Fibroblast of villous mesenchyme (primary cell): ENCODE measurements around the gene OR2A7. TPM values are rescaled to one million over a fixed set of nuclear protein-coding genes. Genes with fewer than 3 reads are reported as not detected.
"Not testable (repeated sequence)": the region's sequence is repeated elsewhere in the genome, so short reads cannot be mapped to it uniquely, and the experiment has no call there.

Experiments
- DNase-seq: peaks from one replicate; pipeline ENCODE4 v3.0.0-alpha.2; 2010; ENCODE audit warnings: low read depth
- H3K4me3 ChIP-seq: 2 replicates; pipeline ENCODE4 v1.5.1; 2011; ENCODE audit warnings: low read depth, mild to moderate bottlenecking, low read length
- total RNA-seq: library from RNA; depleted of rRNA; stranded (reverse); fragments of >200 nt; gene quantifications from 2 replicates; pipeline ENCODE4 v1.2.3, GENCODE V29; 2012
- TF ChIP-seq, protein P1 (sequence below): IDR thresholded peaks from 2 replicates; pipeline ENCODE4 v1.5.1; 2012; ENCODE audit warnings: low read depth, mild to moderate bottlenecking, low read length; ENCODE audit not compliant: insufficient read depth

Gene OR2A7
- total RNA-seq, 1 donor, result under 0.01 TPM

DNA sequence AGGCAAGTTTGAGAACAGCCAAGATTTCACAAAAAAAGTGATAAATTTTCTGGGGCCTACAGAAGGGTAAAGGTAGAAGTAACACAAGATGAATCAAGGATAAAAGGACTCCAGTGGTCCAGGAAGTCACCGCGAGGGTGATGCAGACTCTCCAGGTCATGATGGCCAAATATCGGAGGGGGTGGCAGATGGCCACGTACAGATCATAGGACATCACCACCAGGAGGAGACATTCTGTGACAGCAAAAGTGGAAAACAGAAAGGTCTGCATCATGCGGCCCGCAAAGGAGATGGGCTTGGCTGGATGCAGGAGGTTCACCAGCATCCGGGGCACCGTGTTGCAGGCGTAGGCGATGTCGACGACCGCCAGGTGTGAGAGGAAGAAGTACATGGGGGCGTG, 5.5 kb downstream of the OR2A7 start:
- not testable (repeated sequence) for DNase-seq

DNA sequence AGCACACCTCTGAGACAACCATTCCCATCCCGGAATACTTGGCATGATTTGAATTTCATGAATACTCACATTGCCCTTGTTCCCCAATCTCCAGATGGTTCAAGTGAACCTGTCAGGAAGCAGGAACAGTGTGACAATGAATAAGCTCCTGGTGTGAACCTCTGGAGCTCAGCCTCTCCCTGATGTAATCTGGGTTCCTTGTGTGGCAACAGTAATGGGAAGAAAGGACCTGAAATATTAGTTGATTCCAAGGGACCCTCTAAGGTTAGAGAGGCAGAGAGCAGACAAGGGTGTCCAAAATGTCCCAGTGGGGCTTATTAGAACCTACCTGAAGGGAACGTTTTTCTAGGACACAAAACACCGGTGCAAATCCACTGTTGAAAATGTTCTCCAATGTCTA, 8.5 kb downstream of the OR2A7 start:
- TF ChIP-seq, protein P1, sequence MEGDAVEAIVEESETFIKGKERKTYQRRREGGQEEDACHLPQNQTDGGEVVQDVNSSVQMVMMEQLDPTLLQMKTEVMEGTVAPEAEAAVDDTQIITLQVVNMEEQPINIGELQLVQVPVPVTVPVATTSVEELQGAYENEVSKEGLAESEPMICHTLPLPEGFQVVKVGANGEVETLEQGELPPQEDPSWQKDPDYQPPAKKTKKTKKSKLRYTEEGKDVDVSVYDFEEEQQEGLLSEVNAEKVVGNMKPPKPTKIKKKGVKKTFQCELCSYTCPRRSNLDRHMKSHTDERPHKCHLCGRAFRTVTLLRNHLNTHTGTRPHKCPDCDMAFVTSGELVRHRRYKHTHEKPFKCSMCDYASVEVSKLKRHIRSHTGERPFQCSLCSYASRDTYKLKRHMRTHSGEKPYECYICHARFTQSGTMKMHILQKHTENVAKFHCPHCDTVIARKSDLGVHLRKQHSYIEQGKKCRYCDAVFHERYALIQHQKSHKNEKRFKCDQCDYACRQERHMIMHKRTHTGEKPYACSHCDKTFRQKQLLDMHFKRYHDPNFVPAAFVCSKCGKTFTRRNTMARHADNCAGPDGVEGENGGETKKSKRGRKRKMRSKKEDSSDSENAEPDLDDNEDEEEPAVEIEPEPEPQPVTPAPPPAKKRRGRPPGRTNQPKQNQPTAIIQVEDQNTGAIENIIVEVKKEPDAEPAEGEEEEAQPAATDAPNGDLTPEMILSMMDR, result no peak
- DNase-seq, result peak; percentile 1
- H3K4me3 ChIP-seq, result no peak overlapping the region

More for the DNA sequence above, 5.5 kb downstream of the OR2A7 start:
- H3K4me3 ChIP-seq, result not testable (repeated sequence)

DNA sequence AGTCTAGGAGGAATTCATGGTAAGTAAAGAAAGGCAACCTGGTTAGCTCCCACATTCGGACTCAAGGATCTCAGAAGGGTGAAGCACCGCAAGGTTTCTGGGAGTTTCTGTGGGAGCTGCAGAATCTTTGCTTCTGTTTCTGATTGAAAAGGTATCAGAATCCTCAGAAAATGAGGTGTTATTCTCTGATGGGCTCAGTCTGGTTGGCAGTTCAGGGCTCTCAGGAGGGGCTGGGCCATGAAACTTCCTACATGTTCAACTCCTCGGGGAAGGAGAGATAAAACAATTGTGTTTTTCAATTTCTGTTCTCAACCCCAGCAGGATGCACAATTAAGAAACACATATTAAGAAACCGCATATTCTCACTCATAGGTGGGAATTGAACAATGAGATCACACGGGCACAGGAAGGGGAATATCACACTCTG, 9.1 kb downstream of the OR2A7 start:
- TF ChIP-seq, protein P1, result no peak
- H3K4me3 ChIP-seq, result no peak overlapping the region
- no peak for DNase-seq

DNA sequence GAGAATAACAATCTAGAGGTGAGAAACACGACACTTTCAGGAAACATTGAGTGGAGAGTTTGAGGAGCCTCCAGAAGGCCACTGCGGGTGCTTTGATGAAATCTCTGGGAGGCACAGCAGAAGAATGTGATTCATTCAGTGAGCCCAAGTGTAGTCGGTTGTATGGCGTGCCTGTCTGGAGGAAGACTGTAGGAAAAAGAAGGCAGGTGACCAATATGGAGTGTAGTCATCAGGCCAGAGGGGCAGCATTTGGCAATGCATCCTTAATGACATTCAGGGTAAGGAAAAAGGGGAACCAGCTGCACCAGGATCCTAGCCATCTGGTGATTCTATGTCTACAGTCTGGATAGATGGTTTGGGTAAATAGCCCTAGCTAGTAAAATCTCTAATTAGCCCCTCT, 12.3 kb downstream of the OR2A7 start:
- H3K4me3 ChIP-seq, result not testable (repeated sequence)

DNA sequence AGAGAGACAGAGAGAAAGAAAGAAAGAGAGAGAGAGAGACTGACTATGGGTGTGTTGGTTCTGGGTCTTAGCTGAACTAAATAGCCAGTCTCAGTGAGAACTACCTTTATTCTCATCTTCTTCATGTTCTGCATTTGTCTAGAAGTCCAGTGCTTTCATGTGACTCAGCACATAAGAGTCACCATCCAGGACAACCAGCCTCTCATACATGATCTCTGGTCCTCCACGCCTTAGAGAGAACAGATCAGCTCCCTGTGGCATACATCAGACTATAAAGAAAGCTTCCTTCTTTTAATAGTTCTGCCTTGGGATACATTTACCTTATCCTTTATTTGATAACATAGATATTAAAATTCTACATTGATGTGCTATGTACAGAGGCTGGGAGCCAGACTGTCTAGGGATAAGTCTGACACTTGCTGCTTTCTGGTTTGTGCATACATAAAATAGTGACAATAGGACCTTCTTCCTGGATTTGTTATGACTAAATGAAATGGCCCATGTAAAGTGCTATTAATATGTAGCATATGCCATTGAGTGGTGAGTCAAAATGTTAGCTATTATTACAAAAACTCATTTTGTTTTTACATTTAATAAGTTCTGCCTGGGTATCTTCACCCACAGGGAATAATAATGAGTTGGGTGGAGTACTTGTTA, 16.8 kb downstream of the OR2A7 start:
- not testable (repeated sequence) for H3K4me3 ChIP-seq, DNase-seq

More for the DNA sequence above, 12.3 kb downstream of the OR2A7 start:
- not testable (repeated sequence) for DNase-seq

DNA sequence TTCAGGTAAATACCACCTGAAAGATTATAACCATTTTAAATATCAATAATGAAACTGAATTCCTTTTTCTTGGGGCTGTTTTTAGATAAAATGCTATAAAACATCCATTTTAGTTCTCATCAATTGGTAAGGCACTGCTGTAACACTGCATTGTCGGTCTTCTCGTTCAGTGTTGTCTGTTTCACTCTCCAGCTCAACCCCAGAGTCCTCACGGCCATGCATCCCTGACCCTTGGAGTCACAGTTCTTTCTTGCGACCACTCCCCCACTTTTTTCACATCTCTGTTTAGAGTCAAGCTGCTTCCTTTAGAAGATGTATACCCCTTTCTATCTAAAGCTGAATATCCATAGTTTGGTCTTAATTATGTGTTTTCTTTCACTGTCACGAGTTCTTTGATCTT, 17.6 kb downstream of the OR2A7 start:
- DNase-seq, result not testable (repeated sequence)

DNA sequence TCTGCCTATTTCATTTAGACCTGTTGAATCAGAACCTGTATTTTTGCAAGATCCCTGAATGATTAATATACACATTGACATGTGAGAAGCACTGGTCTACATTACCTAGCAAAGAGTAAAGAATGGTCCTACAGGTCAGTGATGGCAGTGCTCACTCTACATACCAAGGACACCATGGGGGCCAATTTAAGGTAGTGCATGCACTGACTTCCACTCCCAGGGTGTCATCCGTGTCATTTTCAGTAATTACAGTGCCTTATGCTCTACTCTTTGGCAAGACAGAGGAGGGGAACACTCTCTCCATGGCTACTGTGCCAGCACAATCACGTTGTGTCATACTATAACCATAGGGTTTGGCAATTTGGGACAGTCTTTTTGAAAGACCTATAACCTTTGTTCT, 19.2 kb downstream of the OR2A7 start:
- DNase-seq, H3K4me3 ChIP-seq: not testable (repeated sequence)

More for the DNA sequence above, 17.6 kb downstream of the OR2A7 start:
- H3K4me3 ChIP-seq, result not testable (repeated sequence)

DNA sequence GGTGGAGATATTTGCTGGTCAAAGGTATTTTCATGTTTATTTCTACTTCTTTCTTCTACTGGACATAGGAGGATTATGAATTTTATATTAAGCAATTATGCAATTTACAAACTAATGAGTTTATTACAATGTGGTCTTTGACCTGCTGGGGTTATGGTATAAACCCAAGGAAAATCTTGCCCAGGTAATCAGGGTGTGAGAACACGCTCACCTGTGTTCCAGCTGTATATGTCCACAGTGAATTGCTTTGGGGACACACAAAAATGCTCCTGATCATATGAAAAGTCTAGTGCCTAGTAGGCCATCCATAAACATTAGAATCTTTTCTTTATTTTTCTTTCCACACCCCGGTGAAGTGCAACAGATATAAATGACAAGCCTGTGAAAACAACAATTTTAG, 25.2 kb downstream of the OR2A7 start, which contains the start of gene OR2A42:
Gene OR2A42, minus strand, starts transcription at position 241 of the 400 bp plus-strand sequence. CDS start 6,762 bp downstream, outside the sequence.
- H3K4me3 ChIP-seq, DNase-seq: not testable (repeated sequence)

DNA sequence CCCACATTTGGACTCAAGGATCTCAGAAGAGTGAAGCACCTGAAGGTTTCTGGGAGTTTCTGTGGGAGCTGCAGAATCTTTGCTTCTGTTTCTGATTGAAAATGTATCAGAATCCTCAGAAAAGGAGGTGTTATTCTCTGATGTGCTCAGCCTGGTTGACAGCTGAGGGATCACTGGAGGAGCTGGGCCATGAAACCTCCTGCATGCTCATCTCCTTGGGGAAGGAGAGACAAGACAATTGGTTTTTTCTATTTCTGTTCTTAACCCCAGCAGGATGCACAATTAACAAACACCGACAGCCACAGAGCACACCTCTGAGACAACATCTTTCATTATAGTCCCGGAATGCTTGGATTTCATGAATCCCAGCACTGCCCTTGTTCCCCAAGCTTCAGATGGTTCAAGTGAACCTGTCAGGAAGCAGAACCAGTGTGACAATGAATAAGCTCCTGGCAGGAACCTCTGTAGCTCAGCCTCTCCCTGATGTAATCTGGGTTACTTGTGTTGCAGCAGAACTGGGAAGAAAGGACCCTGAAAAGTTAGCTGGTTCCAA, 26.0 kb downstream of the OR2A7 start:
- not testable (repeated sequence) for DNase-seq, H3K4me3 ChIP-seq

DNA sequence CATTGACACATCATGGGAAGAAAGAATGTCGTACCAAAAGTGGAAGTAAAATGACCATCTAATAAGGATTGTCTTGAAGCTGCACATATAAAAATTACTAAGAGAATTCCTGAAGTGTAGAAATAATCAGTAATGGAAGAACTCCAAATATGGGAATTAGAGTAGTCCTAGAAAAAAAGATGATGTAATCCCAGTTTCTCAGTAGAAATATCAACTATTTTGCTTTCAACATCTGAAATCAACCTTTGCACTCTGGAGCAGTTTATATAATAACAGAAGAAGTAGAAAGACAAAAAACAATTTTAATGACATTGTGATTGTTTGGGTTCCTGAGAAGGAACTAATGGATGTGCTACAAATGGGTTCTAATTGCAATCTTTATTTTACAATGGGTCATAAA, 31.6 kb downstream of the OR2A7 start:
- H3K4me3 ChIP-seq, DNase-seq: not testable (repeated sequence)

DNA sequence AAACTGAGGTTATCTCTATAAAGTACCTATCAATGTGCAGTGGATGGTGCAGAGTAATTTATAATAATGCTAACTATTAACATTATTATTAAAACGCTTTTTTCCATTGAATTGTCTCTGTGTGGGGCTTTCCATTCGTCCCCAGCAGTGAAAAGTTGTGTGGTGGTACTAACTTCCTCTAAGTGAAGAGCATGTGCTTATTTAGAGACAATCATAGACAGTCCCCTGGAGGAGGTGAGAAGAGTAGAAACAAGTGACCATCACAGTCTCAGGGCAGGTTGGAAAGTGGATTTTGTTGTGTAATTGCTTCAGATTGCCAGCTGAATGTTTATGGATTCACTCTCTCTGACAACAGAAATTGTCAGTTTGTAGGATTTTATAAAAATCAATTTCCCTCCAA, 33.6 kb downstream of the OR2A7 start:
- not testable (repeated sequence) for DNase-seq, H3K4me3 ChIP-seq

DNA sequence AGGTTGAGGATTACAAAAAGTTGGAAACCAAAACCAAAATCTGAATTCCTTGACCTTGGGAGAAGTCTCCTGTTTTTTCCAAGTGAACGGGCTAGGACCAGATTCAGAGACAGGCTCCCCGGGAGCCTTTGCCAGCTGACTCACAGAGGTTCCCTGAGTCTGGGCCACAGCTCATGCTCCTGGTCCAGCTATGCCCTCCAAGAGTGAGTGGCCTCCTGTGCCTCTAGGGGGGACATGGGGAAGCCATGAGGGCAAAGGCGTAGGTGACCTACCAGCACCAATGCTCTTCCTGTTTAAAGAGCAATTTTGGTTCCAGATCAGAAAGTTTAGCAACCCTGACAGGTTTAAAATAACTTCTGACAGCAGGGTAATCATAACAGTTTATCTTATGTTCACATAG, 35.8 kb downstream of the OR2A7 start:
- not testable (repeated sequence) for DNase-seq, H3K4me3 ChIP-seq

DNA sequence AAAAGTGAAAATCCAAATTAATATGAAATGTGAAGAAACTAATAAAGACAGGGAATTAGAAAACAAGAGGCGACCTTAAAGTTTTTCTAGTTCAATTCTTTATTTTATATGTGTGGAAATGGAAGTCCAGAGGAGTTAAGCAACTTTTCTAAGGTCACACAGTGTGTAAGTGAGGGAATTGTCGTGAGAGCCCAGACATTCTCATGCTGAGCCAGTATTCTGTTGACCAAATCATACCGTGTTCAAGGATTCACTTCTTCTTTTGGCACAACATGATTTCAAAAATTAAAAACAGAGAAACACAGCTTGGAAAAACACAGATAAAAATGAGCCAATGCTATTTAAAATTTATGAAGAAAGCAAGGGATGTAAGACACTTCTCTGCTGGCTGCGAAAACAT, 37.7 kb downstream of the OR2A7 start:
- not testable (repeated sequence) for H3K4me3 ChIP-seq, DNase-seq

DNA sequence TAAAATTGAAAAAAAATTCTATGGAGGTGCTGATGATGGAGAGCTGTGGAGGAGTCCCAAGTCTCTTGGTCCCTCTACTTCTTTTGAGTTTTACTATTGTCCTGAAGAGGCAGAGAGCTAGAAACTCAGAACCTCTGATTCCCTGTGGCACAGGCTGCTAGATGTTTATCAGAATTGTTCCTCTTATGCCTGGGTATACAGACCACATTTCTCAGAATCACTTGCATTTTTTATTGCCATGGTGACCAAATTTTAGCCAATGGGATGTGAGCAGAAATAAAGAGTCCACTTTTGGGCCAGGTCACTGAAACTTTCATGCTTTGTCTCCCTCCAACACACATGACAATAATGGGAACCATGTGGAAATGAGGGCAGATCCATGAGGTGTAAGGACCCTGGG, 40.9 kb downstream of the OR2A7 start:
- H3K4me3 ChIP-seq, DNase-seq: not testable (repeated sequence)

DNA sequence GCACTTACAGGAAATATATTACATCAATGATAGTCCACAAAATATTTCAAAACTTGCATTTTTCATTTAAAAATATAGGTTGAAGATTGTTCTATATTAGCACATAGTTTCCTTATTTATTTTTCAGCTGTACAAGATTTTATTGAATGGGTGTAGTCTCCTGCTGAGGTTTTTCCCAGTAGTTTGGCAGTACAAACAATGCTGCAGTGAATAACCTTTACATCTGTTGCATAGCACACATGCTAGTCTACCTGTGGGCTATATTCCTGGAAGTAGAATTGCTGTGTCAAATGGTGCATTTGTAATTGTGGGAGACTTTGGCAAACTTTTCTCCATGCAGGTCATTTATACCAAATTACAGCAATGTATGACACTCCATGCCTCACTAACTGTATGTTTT, 44.1 kb downstream of the OR2A7 start:
- H3K4me3 ChIP-seq, DNase-seq: not testable (repeated sequence)

DNA sequence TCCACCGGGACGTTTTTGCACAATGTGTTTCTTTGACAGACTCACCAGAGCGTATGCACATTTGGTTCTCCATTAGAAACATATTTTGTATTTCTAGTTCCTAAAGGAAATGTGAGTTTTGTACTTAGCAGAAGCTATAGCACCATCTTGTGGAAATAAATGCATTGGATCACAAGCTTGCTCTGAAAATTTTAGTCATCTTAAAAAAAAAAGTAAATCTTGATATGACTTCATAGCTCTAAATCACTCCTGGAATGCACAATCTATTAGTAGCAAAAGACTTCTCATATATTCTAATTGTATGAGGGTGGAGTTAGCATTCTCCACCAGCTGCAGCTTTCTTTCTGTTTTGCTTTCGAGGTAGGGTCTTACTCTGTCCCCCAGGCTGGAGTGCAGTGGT, 45.4 kb downstream of the OR2A7 start:
- not testable (repeated sequence) for H3K4me3 ChIP-seq, DNase-seq

DNA sequence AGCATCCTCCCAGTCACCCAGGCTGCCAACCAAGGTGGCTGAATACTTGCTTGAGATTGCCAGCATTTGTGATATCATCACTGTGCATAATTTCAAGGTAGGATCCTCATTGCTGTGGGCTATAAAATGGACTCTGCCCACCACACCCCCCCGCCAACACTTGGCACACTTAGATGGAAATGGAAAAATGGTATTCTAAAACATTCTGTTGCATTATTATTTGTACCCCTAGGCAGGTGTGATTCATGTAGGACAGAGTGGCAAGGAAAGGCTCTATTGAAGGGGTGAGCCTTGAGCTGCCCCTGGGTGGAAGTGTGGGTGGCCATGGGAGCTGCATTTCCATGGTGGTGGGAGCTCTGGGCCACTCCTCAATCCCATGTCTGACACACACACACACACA, 46.0 kb downstream of the OR2A7 start:
- not testable (repeated sequence) for DNase-seq, H3K4me3 ChIP-seq
